Ureter (tissue), 1 donor: Measurements from ENCODE around the gene SLC29A1. TPM values are rescaled to one million over a fixed set of nuclear protein-coding genes. Genes with fewer than 3 reads are reported as not detected.

Experiments
- total RNA-seq: library from RNA; stranded (reverse); gene quantifications from one replicate; pipeline ENCODE4 v1.2.4, GENCODE V29; 2023
- donor health status: DM: yes; HTN: yes; CAD: no.

SLC29A1 gene
- total RNA-seq, 1 donor from 2014 or later, result 58.1 TPM

Other genes starting within 250 kb of the SLC29A1 start
- 30.4 TPM for gene MRPL14, start 96.1 kb upstream of the SLC29A1 start, total RNA-seq
- 32.7 TPM for gene TMEM63B, start 96.0 kb upstream of the SLC29A1 start, total RNA-seq
- gene CAPN11, start 64.8 kb upstream of the SLC29A1 start, total RNA-seq, result 2.1 TPM
- gene MYMX, start 6.7 kb upstream of the SLC29A1 start, total RNA-seq, result not detected
- 936 TPM for gene HSP90AB1, start 23.5 kb downstream of the SLC29A1 start, total RNA-seq
- 33.6 TPM for gene SLC35B2, start 33.9 kb downstream of the SLC29A1 start, total RNA-seq
- gene NFKBIE, start 42.0 kb downstream of the SLC29A1 start, total RNA-seq, result 8.0 TPM
- not detected for gene TMEM151B, start 46.9 kb downstream of the SLC29A1 start, total RNA-seq
- gene AARS2, start 89.8 kb downstream of the SLC29A1 start, total RNA-seq, result 17.4 TPM
- not detected for gene SPATS1, start 119.1 kb downstream of the SLC29A1 start, total RNA-seq
- gene CDC5L, start 164.1 kb downstream of the SLC29A1 start, total RNA-seq, result 22.1 TPM